GM12874 (cell line): ENCODE data around the gene HS3ST5.

Experiments
- TF ChIP-seq, protein P1 (sequence below): IDR thresholded peaks from 2 replicates; pipeline ENCODE4 v1.5.1; 2011; ENCODE audit warnings: low read depth, mild to moderate bottlenecking, control low read depth, low read length, moderate library complexity; ENCODE audit not compliant: insufficient read depth

HS3ST5 gene

DNA sequence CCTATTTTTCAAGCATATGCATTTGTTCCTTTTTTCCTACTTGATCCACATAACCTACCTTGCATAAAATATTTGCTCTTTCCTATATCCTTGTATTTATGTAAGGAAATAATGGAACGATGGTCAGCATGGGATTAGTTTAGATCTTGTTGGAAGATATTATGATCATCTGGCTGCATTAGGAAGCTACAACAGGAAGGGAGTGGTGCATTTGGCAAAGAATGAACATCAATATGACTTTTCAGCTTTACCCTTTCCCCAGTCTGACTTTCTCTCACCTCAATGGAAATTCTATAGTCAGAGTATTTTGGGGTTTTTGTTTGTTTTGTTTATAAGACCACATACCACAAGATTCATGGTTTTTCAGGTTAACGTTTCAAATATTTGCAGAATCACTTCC, 66.0 kb downstream of the HS3ST5 start:
- TF ChIP-seq, protein P1, sequence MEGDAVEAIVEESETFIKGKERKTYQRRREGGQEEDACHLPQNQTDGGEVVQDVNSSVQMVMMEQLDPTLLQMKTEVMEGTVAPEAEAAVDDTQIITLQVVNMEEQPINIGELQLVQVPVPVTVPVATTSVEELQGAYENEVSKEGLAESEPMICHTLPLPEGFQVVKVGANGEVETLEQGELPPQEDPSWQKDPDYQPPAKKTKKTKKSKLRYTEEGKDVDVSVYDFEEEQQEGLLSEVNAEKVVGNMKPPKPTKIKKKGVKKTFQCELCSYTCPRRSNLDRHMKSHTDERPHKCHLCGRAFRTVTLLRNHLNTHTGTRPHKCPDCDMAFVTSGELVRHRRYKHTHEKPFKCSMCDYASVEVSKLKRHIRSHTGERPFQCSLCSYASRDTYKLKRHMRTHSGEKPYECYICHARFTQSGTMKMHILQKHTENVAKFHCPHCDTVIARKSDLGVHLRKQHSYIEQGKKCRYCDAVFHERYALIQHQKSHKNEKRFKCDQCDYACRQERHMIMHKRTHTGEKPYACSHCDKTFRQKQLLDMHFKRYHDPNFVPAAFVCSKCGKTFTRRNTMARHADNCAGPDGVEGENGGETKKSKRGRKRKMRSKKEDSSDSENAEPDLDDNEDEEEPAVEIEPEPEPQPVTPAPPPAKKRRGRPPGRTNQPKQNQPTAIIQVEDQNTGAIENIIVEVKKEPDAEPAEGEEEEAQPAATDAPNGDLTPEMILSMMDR, result no peak

DNA sequence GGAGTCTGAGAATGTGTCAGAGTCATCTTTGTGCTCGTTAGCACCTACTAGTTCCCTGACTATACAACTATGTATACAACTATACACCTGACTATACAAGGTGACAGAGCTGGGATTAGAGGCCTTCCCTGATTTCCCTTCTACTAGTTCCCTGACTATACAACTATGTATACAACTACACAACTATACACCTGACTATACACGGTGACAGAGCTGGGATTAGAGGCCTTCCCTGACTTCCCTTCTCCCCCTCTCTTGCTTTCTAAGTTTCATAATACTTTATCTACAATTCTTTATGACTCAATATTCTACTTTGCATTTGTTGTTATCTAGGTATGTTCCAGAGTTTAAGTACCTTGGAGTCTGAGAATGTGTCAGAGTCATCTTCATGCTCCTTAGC, 68.0 kb downstream of the HS3ST5 start:
- TF ChIP-seq, protein P1, result no peak

DNA sequence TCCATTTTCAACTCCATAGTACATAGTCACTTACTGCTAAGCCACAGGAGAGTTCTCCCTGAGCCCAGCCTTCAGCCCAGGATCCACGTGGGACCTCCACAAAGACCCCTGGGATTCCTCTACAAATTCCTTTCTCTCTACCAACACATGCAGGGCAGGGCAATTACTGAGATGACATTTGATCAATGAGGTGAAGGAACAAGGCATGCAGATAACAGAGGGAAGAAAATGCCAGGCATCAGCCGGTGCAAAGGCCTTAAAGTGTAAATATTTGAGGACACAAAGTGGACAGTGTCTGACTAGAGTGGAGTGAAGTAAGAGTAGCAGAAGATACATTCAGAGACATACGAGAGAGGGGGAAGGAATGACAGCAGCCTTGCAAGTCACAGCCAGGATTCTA, 70.2 kb downstream of the HS3ST5 start:
- TF ChIP-seq, protein P1, result no peak

DNA sequence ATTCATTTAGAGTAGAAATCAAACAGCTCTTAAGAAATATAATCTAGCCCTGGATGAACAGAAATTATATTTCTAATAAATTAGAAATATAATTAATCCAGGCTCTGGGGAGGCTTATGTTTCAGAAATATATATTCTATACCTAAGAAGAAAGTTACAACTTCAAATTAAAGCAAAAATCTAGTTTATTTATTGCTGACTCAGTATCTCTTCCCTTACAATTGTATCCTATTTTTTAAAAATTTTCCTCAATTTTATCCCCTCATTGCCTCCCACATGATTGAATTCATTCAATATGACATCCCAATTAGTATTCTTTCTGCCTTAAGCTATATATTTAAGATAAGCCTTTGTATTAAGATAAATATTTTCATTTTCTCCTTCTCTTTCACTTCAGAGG, 71.4 kb downstream of the HS3ST5 start:
- TF ChIP-seq, protein P1, result no peak

DNA sequence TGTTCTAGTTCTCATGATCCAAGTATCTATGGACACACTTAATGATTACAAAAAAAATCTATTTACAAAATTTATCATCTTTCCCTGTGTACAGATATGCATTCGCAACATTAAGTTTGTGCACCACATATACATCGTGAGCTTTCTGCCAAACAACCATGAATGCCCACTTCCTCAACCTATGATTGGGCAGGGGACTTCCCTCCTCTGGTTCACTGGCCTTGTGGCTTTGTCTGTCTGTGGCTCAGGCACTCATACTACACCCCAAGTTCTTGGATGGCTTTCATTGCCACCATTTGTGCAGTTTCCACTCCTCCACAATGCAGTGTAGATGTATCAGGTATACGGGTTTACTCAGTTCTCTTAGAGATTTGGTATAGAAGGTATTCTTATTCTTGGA, 74.9 kb downstream of the HS3ST5 start:
- TF ChIP-seq, protein P1, result no peak

DNA sequence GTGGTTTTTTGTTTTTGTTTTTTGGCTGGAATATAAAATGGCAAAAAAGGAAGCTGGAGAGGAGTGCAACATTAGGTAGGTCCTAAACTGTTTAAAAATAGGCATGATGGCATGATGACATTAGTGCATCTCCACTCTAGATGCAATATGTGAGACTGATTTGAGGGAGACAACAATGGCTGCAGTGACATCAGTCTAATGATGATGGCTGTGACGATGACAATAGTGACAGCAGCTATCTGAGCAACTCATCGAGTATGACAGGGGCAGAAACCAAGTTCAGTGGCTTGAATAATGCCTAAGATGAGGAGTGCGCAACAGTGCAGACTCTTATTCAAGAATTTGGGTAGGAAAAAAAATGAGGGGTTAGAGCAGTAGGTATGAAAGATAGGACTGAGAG, 82.0 kb downstream of the HS3ST5 start:
- TF ChIP-seq, protein P1, result no peak

DNA sequence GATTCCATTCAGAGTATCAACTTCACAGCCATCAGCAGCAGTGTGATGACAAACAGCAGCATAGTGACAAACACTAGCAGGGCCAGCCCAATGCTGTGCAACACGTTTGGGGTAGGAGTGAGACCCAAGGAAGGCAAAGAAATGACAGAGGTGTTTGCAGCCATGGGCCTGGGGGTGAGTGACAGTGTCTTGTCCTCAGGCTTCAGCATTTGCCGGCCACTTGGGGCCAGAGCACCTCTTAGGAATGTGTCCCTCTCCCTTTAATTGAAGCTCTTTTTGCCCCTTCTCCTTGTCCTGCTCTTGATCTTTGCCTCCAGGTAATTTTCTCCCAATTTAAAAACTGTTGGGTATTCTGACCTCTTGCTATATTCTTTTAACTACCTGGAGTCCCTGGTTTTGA, 84.4 kb downstream of the HS3ST5 start:
- TF ChIP-seq, protein P1, result no peak

DNA sequence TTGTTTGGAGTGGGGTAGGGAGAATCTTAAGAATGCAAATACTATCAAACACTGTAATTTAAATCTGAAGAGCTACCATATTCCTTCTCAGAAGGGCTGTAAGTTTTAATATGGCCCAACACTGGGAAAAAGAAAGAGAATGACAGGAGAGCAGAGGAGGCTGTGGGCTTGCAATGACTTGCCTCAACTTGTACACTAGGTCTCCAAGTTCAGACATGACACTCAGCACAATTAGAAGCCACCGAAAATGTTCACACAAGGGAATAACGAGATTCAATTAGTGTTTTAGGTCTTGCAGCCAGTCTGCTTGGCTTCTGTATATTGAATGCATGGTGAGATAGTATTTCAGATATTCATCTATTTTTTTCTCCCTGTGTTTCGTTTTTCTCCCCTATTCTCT, 89.4 kb downstream of the HS3ST5 start:
- TF ChIP-seq, protein P1, result no peak
